Mesenchymal stem cell (in vitro differentiated cells and primary cell): ENCODE results near the gene IGF1R.

Experiments
- DNase-seq: peaks from one replicate; pipeline ENCODE4 v3.0.0-alpha.2; 2013
- H2AFZ ChIP-seq: one replicate; pipeline ENCODE4 v1.6.1; 2013; ENCODE audit warnings: low read depth, mild to moderate bottlenecking, control low read depth, inconsistent platforms, low read length, moderate library complexity
- H2AK5ac ChIP-seq: 2 replicates; pipeline ENCODE4 v1.6.1; 2013; ENCODE audit warnings: low read length, moderate library complexity, mild to moderate bottlenecking, inconsistent platforms; ENCODE audit not compliant: severe bottlenecking
- H2BK120ac ChIP-seq: one replicate; pipeline ENCODE4 v1.6.1; 2013; ENCODE audit warnings: low read depth, mild to moderate bottlenecking, inconsistent platforms, low read length, moderate library complexity
- H2BK12ac ChIP-seq, 2 experiments: one replicate each; pipeline ENCODE4 v1.6.1; 2013; ENCODE audit warnings: inconsistent platforms in 2 of 2, low read length in 2 of 2, mild to moderate bottlenecking in 2 of 2, moderate library complexity in 2 of 2, control low read depth in 1 of 2
- H2BK15ac ChIP-seq: one replicate; pipeline ENCODE4 v1.6.1; 2013; ENCODE audit warnings: mild to moderate bottlenecking, low read depth, inconsistent platforms; ENCODE audit not compliant: poor library complexity, severe bottlenecking
- H2BK5ac ChIP-seq: 2 replicates; pipeline ENCODE4 v1.6.1; 2013; ENCODE audit warnings: low read depth, mild to moderate bottlenecking, low read length, control low read depth, inconsistent platforms; ENCODE audit not compliant: poor library complexity, severe bottlenecking
- H3K14ac ChIP-seq, 2 experiments: one replicate each; pipeline ENCODE4 v1.6.1; 2013; ENCODE audit warnings: inconsistent platforms in 2 of 2, low read length in 2 of 2, control low read depth in 1 of 2, mild to moderate bottlenecking in 1 of 2, moderate library complexity in 1 of 2
- H3K18ac ChIP-seq, 2 experiments: one replicate each; pipeline ENCODE4 v1.6.1; 2013; ENCODE audit warnings: inconsistent platforms in 2 of 2, low read length in 2 of 2, control low read depth in 1 of 2, low read depth in 1 of 2, mild to moderate bottlenecking in 1 of 2
- H3K23ac ChIP-seq, 2 experiments: one replicate each; pipeline ENCODE4 v1.6.1; 2013; ENCODE audit warnings: inconsistent platforms in 2 of 2, low read length in 2 of 2, mild to moderate bottlenecking in 2 of 2, moderate library complexity in 2 of 2, control low read depth in 1 of 2
- H3K27ac ChIP-seq: 2 replicates; pipeline ENCODE4 v1.5.1; 2013; ENCODE audit warnings: mild to moderate bottlenecking, moderate library complexity, low read length, control low read depth, inconsistent platforms; ENCODE audit not compliant: poor library complexity, severe bottlenecking
- H3K27me3 ChIP-seq, 2 experiments: 2 replicates each; pipeline versions ENCODE4 v1.6.1 to v1.7.0; 2013; ENCODE audit warnings: low read length in 2 of 2, mild to moderate bottlenecking in 2 of 2, moderate library complexity in 2 of 2, control low read depth in 1 of 2, inconsistent platforms in 1 of 2; ENCODE audit not compliant: control insufficient read depth in 1 of 2, insufficient read depth in 1 of 2
- H3K36me3 ChIP-seq, 2 experiments: 2 replicates each; pipeline versions ENCODE4 v1.6.1 to v1.7.0; 2013; ENCODE audit warnings: low read length in 2 of 2, control low read depth in 1 of 2, inconsistent platforms in 1 of 2, low read depth in 1 of 2, mild to moderate bottlenecking in 1 of 2; ENCODE audit not compliant: insufficient read depth in 2 of 2, control insufficient read depth in 1 of 2
- H3K4ac ChIP-seq, 2 experiments: one replicate each; pipeline ENCODE4 v1.6.1; 2013; ENCODE audit warnings: inconsistent platforms in 2 of 2, low read length in 2 of 2, mild to moderate bottlenecking in 2 of 2, moderate library complexity in 2 of 2, control low read depth in 1 of 2, low read depth in 1 of 2
- H3K4me1 ChIP-seq: 2 replicates; pipeline ENCODE4 v1.6.1; 2013; ENCODE audit warnings: low read depth, low read length, control low read depth; ENCODE audit not compliant: control insufficient read depth, insufficient read depth
- H3K4me2 ChIP-seq: 2 replicates; pipeline ENCODE4 v1.6.1; 2013; ENCODE audit warnings: low read length, mild to moderate bottlenecking, inconsistent platforms; ENCODE audit not compliant: poor library complexity, severe bottlenecking
- H3K4me3 ChIP-seq, 2 experiments: 2 replicates each; pipeline versions ENCODE4 v1.5.1 to v1.7.0; 2013; ENCODE audit warnings: low read length in 2 of 2, mild to moderate bottlenecking in 2 of 2, control low read depth in 1 of 2, low read depth in 1 of 2; ENCODE audit not compliant: insufficient read depth in 1 of 2
- H3K79me1 ChIP-seq: replicated peaks from 2 replicates; pipeline ENCODE4 v1.6.1; 2013; ENCODE audit warnings: mild to moderate bottlenecking, control low read depth, low read length, inconsistent platforms; ENCODE audit not compliant: poor library complexity, severe bottlenecking
- H3K9ac ChIP-seq: 2 replicates; pipeline ENCODE4 v1.7.0; 2013; ENCODE audit warnings: mild to moderate bottlenecking, low read length, moderate library complexity
- H3K9me3 ChIP-seq: 2 replicates; pipeline ENCODE4 v1.7.0; 2013; ENCODE audit warnings: mild to moderate bottlenecking, low read length; ENCODE audit not compliant: control insufficient read depth
- H4K8ac ChIP-seq: one replicate; pipeline ENCODE4 v1.6.1; 2013; ENCODE audit warnings: inconsistent platforms, mild to moderate bottlenecking, low read length, moderate library complexity
- H4K91ac ChIP-seq: one replicate; pipeline ENCODE4 v1.6.1; 2013; ENCODE audit warnings: mild to moderate bottlenecking, low read length, inconsistent platforms
- WGBS: methylation state at CpG from one replicate; pipeline ENCODE4 v1.1.7; 2013; ENCODE audit warnings: mixed read lengths; 5-methylcytosine and 5-hydroxymethylcytosine counted together

The IGF1R gene

DNA sequence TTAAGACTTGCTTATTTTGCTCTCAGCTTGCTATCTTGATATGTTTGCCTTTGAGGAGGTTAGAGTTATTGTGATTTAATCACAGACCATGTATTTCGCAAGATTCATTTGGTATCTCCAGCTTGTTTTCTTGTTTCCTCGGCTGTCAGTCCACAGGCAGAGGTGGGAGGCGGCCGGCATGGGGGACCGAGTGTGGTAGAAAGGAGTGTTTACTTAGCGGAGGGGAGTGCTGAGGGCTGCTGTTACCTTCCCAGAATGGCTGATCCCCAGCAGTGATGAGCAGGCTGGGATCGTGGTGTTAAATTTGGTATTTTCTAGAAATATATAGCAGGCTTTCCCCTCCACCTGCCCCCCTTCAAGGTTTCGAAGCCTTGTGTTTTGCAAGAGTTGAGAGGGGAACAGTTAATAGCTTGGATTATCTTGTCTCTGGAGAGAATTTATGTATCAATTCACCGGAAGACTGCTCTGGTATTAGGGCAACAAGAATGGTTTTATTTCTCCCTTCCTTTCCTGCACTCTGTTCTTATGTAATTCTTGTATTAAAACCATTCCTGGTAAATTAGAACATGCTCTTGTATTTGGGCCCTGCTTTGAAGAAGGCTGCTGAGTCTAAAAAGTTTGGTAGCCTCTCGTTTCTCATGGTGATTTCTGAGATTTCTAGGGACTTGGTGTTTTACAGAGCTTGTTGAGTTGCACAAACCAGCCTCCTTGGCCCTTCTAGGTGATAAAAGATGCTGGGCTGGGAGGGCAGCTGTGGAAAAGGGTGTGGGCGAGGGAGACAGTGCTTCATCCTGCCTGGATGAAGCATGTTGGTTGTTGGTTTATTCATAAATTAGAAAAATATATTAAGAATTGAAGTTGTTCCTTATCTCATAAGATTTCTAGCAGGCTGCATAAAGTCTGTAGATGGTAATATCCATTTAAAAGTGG lies 151.4 kb downstream of the IGF1R start:
- Histone ChIP-seq H4K8ac (no peak overlapping the region), H2AK5ac (peak overlapping the region; percentile 75), H3K4me3 (peak overlapping the region in 1 of 2 experiments; percentile 59), H2BK5ac (no peak overlapping the region), H3K4ac (peak overlapping the region in 1 of 2 experiments; percentile 52), H3K18ac (peak overlapping the region; percentile 72 to 77), H2BK12ac (peak overlapping the region in 1 of 2 experiments; percentile 66), H2AFZ (no peak overlapping the region), H3K27me3 (no peaks in the 10 kb centered on the region), H2BK15ac (no peak overlapping the region), H3K9me3 (no peaks in the 10 kb centered on the region), H3K4me1 (peaks cover 33% of the 10 kb centered on the region), H3K4me2 (peak overlapping the region; percentile 49), H3K23ac (no peak overlapping the region), H3K9ac (peak overlapping the region; percentile 43), H2BK120ac (no peak overlapping the region), H4K91ac (no peak overlapping the region), H3K14ac (no peak overlapping the region), H3K79me1 (peaks cover 25% of the 10 kb centered on the region), H3K36me3 (no peaks in the 10 kb centered on the region), H3K27ac (peak overlapping the region; percentile 94)
- DNase-seq, result peak; percentile 78
- 0% methylated on average over 8 of the region's 11 CpGs for WGBS

DNA sequence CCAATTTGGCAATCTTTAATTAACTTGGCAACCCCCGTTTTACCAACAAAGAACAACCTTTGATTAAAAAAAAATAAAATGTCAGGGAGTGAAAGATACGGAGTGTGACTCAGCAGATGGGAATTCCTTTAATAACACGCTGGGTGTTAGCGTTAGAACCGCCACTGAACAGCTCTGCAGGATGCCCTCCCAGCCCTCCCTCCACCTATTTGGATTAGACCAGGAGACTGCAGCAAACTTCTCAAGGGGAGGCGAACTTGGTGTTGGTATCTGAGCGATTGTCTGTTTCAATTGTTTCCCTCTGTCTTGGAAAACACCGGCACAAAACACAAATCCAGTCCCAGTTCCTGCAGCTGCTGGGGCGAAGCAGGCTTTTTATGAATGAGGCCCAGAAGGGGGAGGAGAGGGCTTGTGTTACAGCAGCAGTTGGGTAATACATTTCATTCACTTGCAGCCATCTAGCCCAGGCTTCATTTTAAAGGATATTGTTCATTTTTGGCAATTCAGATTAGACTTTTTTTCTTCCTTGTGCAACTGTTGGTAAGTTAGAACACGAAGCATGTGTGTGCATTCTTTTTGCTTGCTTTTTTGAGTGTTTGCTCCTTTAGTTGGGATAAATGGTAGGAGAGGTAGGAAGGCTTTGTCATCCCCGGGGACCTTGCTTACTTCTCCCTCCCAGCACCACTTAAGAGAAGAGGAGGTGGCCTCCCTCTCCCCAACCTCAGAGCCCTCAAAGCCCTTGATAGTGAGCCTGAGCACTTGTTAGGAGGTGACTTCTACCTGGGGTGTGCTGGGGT lies 152.3 kb downstream of the IGF1R start:
- no peak overlapping the region for H4K91ac ChIP-seq
- H2BK12ac ChIP-seq, result peak overlapping the region; percentile 4 to 55
- no peak overlapping the region for H3K23ac ChIP-seq
- no peaks in the 10 kb centered on the region for H3K27me3 ChIP-seq
- H2AFZ ChIP-seq, result no peak overlapping the region
- peak overlapping the region; percentile 55 to 56 for H3K4ac ChIP-seq
- H3K4me1 ChIP-seq, result peaks cover 32% of the 10 kb centered on the region
- H2BK5ac ChIP-seq, result no peak overlapping the region
- H3K18ac ChIP-seq, result peak overlapping the region; percentile 87 to 90
- WGBS, result 0% methylated on average over 6 of the region's 11 CpGs
- H3K4me3 ChIP-seq, result peak overlapping the region in 1 of 2 experiments; percentile 59
- DNase-seq, result peak; percentile 89
- no peak overlapping the region for H3K14ac ChIP-seq
- no peaks in the 10 kb centered on the region for H3K9me3 ChIP-seq
- peak overlapping the region; percentile 39 for H3K4me2 ChIP-seq
- peak overlapping the region; percentile 94 for H3K27ac ChIP-seq
- H2BK15ac ChIP-seq, result no peak overlapping the region
- no peaks in the 10 kb centered on the region for H3K36me3 ChIP-seq
- H3K9ac ChIP-seq, result peak overlapping the region; percentile 43
- H4K8ac ChIP-seq, result peak overlapping the region; percentile 66
- peak overlapping the region; percentile 73 for H2AK5ac ChIP-seq
- peaks cover 27% of the 10 kb centered on the region for H3K79me1 ChIP-seq
- peak overlapping the region; percentile 39 for H2BK120ac ChIP-seq

DNA sequence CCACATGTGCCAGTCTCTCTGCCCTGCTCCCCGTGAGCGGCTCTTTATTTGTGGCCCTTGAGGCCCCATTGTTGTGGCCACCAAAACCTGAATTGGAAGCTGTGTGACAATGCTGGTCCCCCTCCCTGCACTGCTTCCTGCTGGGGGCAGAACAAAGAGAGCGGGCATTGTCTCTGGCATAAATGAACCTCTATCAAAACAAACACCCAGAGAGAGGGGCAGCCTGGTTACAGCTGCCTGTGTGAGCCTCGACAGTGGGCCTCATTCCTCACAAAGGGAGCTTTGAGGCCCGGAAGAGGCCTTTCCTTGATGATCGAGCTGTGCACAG lies 152.9 kb downstream of the IGF1R start:
- peak overlapping the region; percentile 39 for H2BK120ac ChIP-seq
- H4K91ac ChIP-seq, result peak overlapping the region; percentile 30
- H3K27ac ChIP-seq, result peak overlapping the region; percentile 90
- H3K4ac ChIP-seq, result peak overlapping the region; percentile 55 to 56
- DNase-seq, result no peak
- H2BK5ac ChIP-seq, result no peak overlapping the region
- no peak overlapping the region for H3K9ac ChIP-seq
- no peak overlapping the region for H3K4me2 ChIP-seq
- H3K36me3 ChIP-seq, result no peaks in the 10 kb centered on the region
- H2BK15ac ChIP-seq, result no peak overlapping the region
- no peaks in the 10 kb centered on the region for H3K27me3 ChIP-seq
- H3K9me3 ChIP-seq, result no peaks in the 10 kb centered on the region
- peak overlapping the region in 1 of 2 experiments; percentile 59 for H3K4me3 ChIP-seq
- H3K4me1 ChIP-seq, result peaks cover 33% of the 10 kb centered on the region
- H4K8ac ChIP-seq, result peak overlapping the region; percentile 66
- peak overlapping the region; percentile 4 to 55 for H2BK12ac ChIP-seq
- peak overlapping the region; percentile 73 for H2AK5ac ChIP-seq
- H3K18ac ChIP-seq, result peak overlapping the region; percentile 87 to 90
- H3K14ac ChIP-seq, result no peak overlapping the region
- H2AFZ ChIP-seq, result no peak overlapping the region
- H3K23ac ChIP-seq, result no peak overlapping the region
- peaks cover 28% of the 10 kb centered on the region for H3K79me1 ChIP-seq
- WGBS, result 47% methylated on average over 6 of the region's 6 CpGs

DNA sequence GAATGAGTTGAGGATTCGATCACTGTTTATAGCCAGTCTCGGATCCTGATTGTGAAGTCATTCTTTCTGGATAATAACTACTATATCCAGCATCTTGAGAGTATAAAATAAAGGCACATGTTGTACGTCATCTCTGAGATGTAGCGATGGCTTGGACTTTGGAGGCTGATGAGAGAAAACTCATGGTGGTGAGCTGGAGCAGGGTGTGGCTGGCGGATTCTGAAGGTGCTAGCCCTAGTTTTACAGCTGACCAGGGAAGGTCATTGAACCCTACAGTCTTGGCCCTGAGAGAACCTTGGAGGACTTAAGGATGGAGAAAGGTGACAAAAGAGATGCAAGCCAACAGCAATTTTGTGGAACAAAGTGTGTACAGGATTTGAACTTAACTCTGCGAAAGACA lies 153.8 kb downstream of the IGF1R start:
- WGBS, result 100% methylated on average over 6 of the region's 6 CpGs
- peaks cover 30% of the 10 kb centered on the region for H3K79me1 ChIP-seq
- peak overlapping the region; percentile 21 for H2BK120ac ChIP-seq

More for the DNA sequence above, 153.8 kb downstream of the IGF1R start:
- H3K27ac ChIP-seq, result peak overlapping the region; percentile 0
- H3K4me2 ChIP-seq, result no peak overlapping the region
- peak overlapping the region in 1 of 2 experiments; percentile 15 for H3K4ac ChIP-seq
- H3K18ac ChIP-seq, result peak overlapping the region in 1 of 2 experiments; percentile 35
- no peak overlapping the region for H3K9ac ChIP-seq
- H3K36me3 ChIP-seq, result no peaks in the 10 kb centered on the region
- DNase-seq, result no peak
- H3K27me3 ChIP-seq, result no peaks in the 10 kb centered on the region
- H4K91ac ChIP-seq, result no peak overlapping the region
- H2BK12ac ChIP-seq, result peak overlapping the region in 1 of 2 experiments; percentile 57
- H2AFZ ChIP-seq, result no peak overlapping the region
- H2BK15ac ChIP-seq, result peak overlapping the region; percentile 49
- H3K4me3 ChIP-seq, result no peak overlapping the region
- H3K9me3 ChIP-seq, result no peaks in the 10 kb centered on the region
- no peak overlapping the region for H4K8ac ChIP-seq
- H2BK5ac ChIP-seq, result no peak overlapping the region
- no peak overlapping the region for H2AK5ac ChIP-seq
- H3K14ac ChIP-seq, result no peak overlapping the region
- H3K23ac ChIP-seq, result no peak overlapping the region
- peaks cover 28% of the 10 kb centered on the region for H3K4me1 ChIP-seq
